PFSK-1 (cell line): ENCODE data around the gene AFDN.

ENCODE experiments used
- POLR2AphosphoS5 ChIP-seq: IDR thresholded peaks from 2 replicates; pipeline ENCODE4 v1.6.1; 2012; ENCODE audit warnings: low read depth, mild to moderate bottlenecking, control low read depth, low read length, moderate library complexity
- REST ChIP-seq, 2 experiments: IDR thresholded peaks; 2 replicates each; pipeline versions ENCODE4 v1.6.1 to v1.8.0; 2011 to 2012; ENCODE audit warnings: low read depth in 2 of 2, low read length in 2 of 2, control low read depth in 1 of 2, inconsistent platforms in 1 of 2, mild to moderate bottlenecking in 1 of 2, moderate library complexity in 1 of 2; ENCODE audit not compliant: insufficient read depth in 1 of 2
- SIN3A ChIP-seq: IDR thresholded peaks from 2 replicates; pipeline ENCODE4 v1.6.1; 2012; ENCODE audit warnings: mild to moderate bottlenecking, low read length, moderate library complexity, borderline replicate concordance; ENCODE audit not compliant: insufficient read depth
- TAF1 ChIP-seq: IDR thresholded peaks from 2 replicates; pipeline ENCODE4 v1.6.1; 2012; ENCODE audit warnings: low read length, control low read depth, borderline replicate concordance; ENCODE audit not compliant: insufficient read depth

- no peak for TF ChIP-seq REST (IDR thresholded peaks at IDR 0.05; ENCODE audit: insufficient read depth in 1 of 2, low read depth in 2 of 2, low read length in 2 of 2)
- no peak for TF ChIP-seq POLR2AphosphoS5
- no peak for TF ChIP-seq TAF1
- no peak for TF ChIP-seq SIN3A
These were observed 2.8 kb downstream of the AFDN start for GRCh38 chr6:167829513-167829912.
